ENCODE measurements around the gene RAB3IL1. TPM values are rescaled to one million over a fixed set of nuclear protein-coding genes. Genes with fewer than 3 reads are reported as not detected.

The RAB3IL1 gene
- total and polyA plus RNA-seq, 9 of the 15 experiments (the other 6 are each of a cell fraction or from before 2014, with no cell fraction given), result 0.15 to 42.6 (median 15.5) TPM

GRCh38 chr11:61964058-61964665 lies 46.8 kb upstream of the RAB3IL1 start (continued):
- peak; percentile 55; the same call in 1 of the 2 replicates for TF ChIP-seq ZNF518B (CRISPR knock-in tag; IDR thresholded peaks at IDR 0.05)
- TF ChIP-seq DIDO1 (tag; IDR thresholded peaks at IDR 0.05; ENCODE audit: low read depth), result no peak
- no peak; the same call in 1 of the 2 replicates for TF ChIP-seq ZNF583 (CRISPR knock-in tag; IDR thresholded peaks at IDR 0.05)
- TF ChIP-seq SFPQ (IDR thresholded peaks at IDR 0.05; ENCODE audit: low read depth, low read length), result no peak
- TF ChIP-seq TAF9B (IDR thresholded peaks at IDR 0.05; ENCODE audit: partially characterized antibody), result no peak
- no peak for TF ChIP-seq RFX1 (IDR thresholded peaks at IDR 0.05)
- peak; percentile 58; the same call in 1 of the 2 replicates for TF ChIP-seq BACH1 (tag; IDR thresholded peaks at IDR 0.05)
- no peak for TF ChIP-seq GABPA (tag; conservative IDR thresholded peaks at IDR 0.05; ENCODE audit: low read depth)
- TF ChIP-seq ELF2 (CRISPR knock-in tag; IDR thresholded peaks at IDR 0.05), result peak; percentile 89
- no peak for TF ChIP-seq ZNF133 (CRISPR knock-in tag; IDR thresholded peaks at IDR 0.05)
- TF ChIP-seq JUNB (CRISPR knock-in tag; conservative IDR thresholded peaks at IDR 0.05), result 0 out of 2 replicates have a peak, but pooled peaks have one; percentile 3
- peak; percentile 3 for TF ChIP-seq DACH1 (IDR thresholded peaks at IDR 0.05; ENCODE audit: partially characterized antibody)
- TF ChIP-seq ARID4B (CRISPR knock-in tag; IDR thresholded peaks at IDR 0.05), result 0 out of 2 replicates have a peak, but pooled peaks have one; percentile 10
- TF ChIP-seq EWSR1 (IDR thresholded peaks at IDR 0.05; ENCODE audit: borderline replicate concordance, low read depth, partially characterized antibody), result no peak
- TF ChIP-seq KAT7 (CRISPR knock-in tag; IDR thresholded peaks at IDR 0.05; ENCODE audit: borderline replicate concordance), result peak; percentile 93
- no peak for TF ChIP-seq ZNF740 (CRISPR knock-in tag; IDR thresholded peaks at IDR 0.05)
- TF ChIP-seq ZNF740 (tag; IDR thresholded peaks at IDR 0.05), result no peak

Measured in K562 (cell line).